Right ventricle myocardium superior (tissue), 1 donor: ENCODE data around the gene PIGA. TPM values are rescaled to one million over a fixed set of nuclear protein-coding genes. Genes with fewer than 3 reads are reported as not detected.
"Not testable (repeated sequence)": the region's sequence is repeated elsewhere in the genome, so short reads cannot be mapped to it uniquely, and the experiment has no call there.

ENCODE experiments used
- ATAC-seq: fragments of 200-7000 bp; cut with Tn5 transposase; one replicate; pipeline ENCODE4 v1.9.1; 2020; ENCODE audit warnings: mild to moderate bottlenecking; ENCODE audit not compliant: poor library complexity
- DNase-seq: peaks from one replicate; pipeline ENCODE4 v3.0.0-alpha.2; 2020
- intact Hi-C: fragments of 100-400 bp; cut with DNase I; formaldehyde crosslinking; loops from one replicate; pipeline ENCODE4 v1.11.2; 2022
- total RNA-seq: library from RNA; stranded (reverse); fragmentation: NEBNext Ultra II Directional; extraction: Animal tissue kit (Norgen Biotek cat#: 25700); gene quantifications from one replicate; pipeline ENCODE4 v1.2.1, GENCODE V29; 2021
- donor health status: DM: no; HTN: yes; CAD: no; lungs with severe emphysema.

Gene PIGA
- total RNA-seq, 1 donor from 2014 or later: 2.5 TPM

DNA sequence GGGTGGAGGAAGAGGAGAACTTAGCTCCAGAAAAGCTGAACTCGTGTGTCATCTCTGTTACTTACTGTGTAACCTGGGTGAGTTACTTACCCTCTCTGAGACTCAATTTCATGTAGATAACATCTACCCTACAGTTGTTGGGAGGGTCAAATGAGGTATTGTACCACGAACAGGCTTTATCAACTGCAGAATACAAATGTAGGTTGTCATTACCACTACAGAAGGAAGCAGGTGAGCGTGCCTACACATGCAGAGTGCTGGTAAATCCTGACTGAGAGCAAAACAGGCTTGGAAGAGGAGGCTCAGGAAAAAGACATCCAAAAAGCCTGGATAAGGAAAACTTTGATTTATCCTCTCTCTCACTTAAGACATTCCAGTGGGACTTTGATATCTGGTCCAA, 7.2 kb downstream of the PIGA start:
- intact Hi-C loops: no loop called here
- ATAC-seq (no peak), DNase-seq (no peak)

DNA sequence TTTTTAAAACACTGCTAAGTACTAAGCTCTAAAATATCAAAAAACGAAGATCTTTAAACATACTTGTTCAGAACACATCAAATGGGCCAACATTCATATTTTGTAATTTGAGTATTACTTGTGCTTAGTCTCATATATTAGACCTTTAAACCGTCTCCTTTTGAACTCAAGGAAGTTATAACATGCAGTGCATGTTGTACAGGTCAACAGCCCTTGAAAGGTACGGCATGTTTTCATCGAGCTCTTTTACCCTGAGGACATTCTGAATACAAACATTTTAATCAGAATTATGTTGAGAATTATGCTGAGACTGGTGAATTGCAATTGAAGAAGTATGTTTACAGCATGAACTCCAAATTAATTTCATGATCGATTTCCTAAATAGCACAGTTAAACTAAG, 12.9 kb downstream of the PIGA start:
- DNase-seq (no peak), ATAC-seq (no peak)
- intact Hi-C loops: no loop called here

GRCh38 chrX:15322072-15322471, 13.3 kb downstream of the PIGA start:
- no peak for ATAC-seq
- intact Hi-C loops: no loop called here
- no peak for DNase-seq

DNA sequence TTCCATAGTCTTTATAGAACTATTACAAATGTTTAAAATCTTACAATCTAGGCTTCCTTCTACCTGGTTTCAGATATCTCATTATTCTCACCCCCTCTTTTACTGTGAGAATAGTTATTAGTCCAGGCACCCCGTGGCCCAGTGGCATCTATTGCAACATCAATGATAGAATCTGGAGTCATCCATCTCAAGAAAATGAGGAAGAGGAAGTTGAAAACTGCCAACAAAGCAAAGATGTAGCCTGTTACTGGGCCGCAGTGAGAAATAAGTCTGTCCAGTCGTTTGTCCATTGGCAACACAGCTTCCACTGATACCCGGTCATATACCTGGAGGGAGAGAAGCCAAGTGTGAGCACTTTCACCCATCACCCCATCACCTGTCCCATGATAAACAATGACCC, 13.9 kb downstream of the PIGA start:
- intact Hi-C loops: no loop called here
- peak; percentile 12 for ATAC-seq
- no peak for DNase-seq

- peak; percentile 28 for ATAC-seq
Measured at GRCh38 chrX:15320297-15320696, 15.0 kb downstream of the PIGA start.

GRCh38 chrX:15319075-15319474, 16.2 kb downstream of the PIGA start:
- no peak for DNase-seq
- intact Hi-C loops: no loop called here
- no peak for ATAC-seq

More at GRCh38 chrX:15320297-15320696, 15.0 kb downstream of the PIGA start:
- no peak for DNase-seq
- intact Hi-C loops: no loop called here

DNA sequence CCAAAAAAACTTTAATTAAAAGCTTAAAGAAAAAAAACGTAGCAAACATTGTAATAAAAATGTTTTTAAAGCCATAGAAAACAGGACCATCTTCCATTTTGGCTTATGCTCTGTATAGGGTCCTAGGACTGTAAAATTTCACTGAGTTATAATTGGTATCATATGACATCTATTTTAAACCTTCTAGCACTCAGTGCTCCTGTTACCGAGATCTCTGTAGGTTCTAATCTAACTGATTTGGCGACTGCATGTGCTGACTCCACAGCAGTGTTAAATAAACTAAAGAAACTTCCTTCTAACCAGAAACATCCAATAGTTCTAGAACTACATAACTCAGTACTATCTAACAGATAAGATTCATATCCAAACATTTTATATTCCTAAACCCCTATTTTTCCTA, 19.8 kb downstream of the PIGA start, which contains the start of gene ASB11:
ASB11 (minus strand) TSS at position 132 of the 400 bp plus-strand sequence; CDS start at position 97, 35 bp downstream.
- intact Hi-C loops: no loop called here
- peak; percentile 77 for ATAC-seq

DNA sequence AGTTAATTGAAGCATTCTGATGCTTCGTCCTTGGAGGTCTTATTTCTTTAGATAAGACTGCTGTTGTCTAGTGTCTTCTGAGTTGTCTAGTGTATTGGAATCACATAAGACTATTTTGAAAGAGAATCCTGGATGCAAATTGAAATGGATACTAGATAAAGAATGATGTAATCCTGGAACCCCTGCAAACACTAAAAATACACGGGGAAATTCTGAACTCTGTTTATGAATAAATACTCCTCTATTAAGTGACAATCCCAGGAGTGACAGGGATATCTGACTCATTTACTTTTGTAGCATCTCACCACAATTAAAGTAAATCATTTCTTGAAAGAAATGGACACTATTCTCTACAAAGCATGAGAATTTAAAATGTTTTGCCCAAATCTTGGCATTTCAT, 20.9 kb downstream of the PIGA start:
- no peak for DNase-seq
- intact Hi-C loops: no loop called here
- peak; percentile 40 for ATAC-seq

More for the DNA sequence above, 19.8 kb downstream of the PIGA start, which contains the start of gene ASB11:
- DNase-seq: no peak

GRCh38 chrX:15311119-15311518, 24.2 kb downstream of the PIGA start:
- ATAC-seq (peak; percentile 68), DNase-seq (no peak)
- intact Hi-C loops: no loop called here

DNA sequence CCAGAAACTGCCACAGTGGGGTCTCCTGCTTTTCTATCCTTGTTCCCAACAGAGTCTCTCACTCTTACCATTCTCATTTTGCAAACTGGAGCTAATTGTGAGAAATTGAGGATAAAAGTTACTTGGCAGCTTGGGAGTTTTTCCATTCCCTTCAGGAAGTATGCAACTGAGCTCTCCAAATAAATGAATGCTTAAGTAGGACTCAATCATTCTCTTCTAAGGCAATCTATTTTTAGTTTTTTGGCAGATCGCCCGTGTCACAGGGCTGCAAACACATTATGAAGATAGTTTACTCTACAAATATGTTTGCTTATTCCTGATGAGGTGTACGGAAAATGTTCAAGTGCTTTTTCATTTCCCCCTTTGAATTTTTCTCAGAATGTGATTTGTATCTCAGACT, 25.2 kb downstream of the PIGA start:
- no peak for DNase-seq
- intact Hi-C loops: no loop called here
- peak; percentile 78 for ATAC-seq

GRCh38 chrX:15305899-15306298, 29.4 kb downstream of the PIGA start:
- ATAC-seq, DNase-seq, intact Hi-C loops: not testable (repeated sequence)

DNA sequence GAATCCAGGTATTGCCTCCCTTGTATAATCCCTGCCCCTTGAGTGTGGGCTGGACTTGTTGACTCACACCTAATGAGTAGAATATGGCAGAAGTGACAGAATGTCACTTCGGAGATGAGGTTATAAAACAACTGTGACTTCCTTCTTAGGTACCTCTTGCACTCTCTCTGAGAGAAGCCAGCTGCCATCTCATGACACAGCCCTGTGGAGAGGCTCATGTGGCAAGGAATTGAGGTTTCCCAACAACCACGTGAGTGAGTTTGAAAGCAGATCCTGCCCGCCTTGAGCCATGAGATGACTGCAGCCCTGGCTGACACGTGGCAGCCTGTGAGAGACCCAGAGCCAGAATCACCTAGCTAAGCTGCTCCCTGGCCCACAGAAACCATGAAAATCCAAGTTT, 33.4 kb downstream of the PIGA start:
- ATAC-seq (peak; percentile 64), DNase-seq (peak; percentile 47)
- intact Hi-C loops: no loop called here

GRCh38 chrX:15299941-15300851, 35.1 kb downstream of the PIGA start:
- DNase-seq (no peak), ATAC-seq (no peak)
- intact Hi-C loops: loop anchor here (10.0 kb wide), 1 partner anchor 165 kb away; no protein-coding TSS in a partner anchor

GRCh38 chrX:15298780-15299179, 36.5 kb downstream of the PIGA start:
- DNase-seq: no peak
- intact Hi-C loops: loop anchor here (10.0 kb wide), 1 partner anchor 166 kb away; no protein-coding TSS in a partner anchor
- peak; percentile 71 for ATAC-seq

DNA sequence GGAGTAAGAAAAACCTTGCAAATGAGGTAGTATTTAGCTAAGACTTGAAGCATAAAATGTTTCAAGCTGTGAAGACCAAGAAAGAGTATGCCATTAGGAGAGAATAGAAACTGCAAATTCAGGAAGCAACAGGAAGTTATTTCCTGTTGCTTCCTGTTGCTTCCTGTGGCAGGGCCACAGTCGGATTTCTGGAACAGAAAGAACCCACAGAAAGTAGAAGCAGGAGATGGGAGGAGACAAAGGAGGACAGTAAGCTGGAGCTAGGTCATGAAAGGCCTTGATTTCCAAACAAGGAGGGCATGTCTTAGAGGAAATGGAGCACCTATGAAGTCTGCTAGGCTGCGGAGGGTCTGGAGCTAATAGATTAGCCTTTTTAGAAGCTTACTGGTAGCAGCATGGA, 37.1 kb downstream of the PIGA start:
- intact Hi-C loops: loop anchor here (10.0 kb wide), 1 partner anchor 167 kb away; no protein-coding TSS in a partner anchor
- ATAC-seq: no peak

DNA sequence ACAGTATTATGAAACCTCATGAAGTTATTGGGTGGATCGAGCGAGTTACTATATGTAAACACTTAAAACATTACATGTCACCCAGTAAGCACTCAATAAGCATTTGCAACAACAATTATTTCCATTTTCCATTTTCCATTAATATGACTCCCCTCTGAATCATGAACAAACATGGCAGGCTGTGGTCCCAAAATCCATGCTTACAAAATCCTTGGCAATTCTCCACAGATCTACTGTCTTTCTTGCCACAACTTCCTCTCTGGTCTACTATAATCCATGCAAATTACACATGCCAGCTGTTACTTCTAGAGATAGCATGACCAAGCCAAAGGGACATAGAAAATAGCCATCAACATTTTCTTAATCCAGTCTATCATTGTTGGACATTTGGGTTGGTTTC, 41.9 kb downstream of the PIGA start:
- intact Hi-C loops: loop anchor here (10.0 kb wide), 1 partner anchor 171 kb away; no protein-coding TSS in a partner anchor
- DNase-seq (no peak), ATAC-seq (no peak)

More for the DNA sequence above, 37.1 kb downstream of the PIGA start:
- no peak for DNase-seq

DNA sequence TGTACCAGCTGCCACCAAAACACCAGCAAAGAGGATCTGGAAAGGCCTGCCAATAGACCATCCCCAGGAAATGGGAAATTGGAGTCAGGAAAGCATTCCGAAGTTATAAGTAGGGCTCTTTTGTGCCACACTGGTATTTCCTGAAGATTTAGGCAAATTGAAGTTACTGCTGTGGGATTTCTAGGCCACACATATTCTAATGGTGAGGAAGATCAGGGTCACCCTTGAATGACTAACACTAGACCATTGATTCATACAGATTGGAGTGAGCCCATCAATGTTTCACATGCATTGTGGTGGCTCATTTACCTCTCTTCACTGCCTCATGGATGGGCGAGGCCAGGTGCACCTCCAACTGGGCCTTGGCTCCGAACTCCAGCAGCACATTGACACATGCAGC, 42.5 kb downstream of the PIGA start:
- ATAC-seq (no peak), DNase-seq (no peak)
- intact Hi-C loops: loop anchor here (10.0 kb wide), 1 partner anchor 172 kb away; no protein-coding TSS in a partner anchor

DNA sequence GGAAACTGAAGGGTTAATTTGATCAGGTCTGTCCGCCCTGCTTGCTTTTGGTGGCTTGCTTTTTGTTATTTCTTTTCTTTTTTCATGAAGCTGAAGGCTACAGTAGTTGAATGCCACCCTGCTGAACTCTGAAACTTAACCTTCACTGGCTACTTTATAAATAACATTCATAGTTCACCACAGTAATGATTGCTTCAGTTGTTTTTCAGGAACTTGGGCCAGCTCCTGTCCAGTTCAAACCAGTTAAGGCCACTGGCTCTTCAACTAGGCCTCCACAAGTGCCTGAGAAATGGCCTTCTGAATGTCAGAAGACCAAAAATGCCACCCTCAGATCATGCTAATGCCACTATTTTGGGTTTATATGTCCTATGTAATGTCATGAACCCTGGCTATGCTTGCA, 57.7 kb downstream of the PIGA start:
- ATAC-seq: peak; percentile 63

DNA sequence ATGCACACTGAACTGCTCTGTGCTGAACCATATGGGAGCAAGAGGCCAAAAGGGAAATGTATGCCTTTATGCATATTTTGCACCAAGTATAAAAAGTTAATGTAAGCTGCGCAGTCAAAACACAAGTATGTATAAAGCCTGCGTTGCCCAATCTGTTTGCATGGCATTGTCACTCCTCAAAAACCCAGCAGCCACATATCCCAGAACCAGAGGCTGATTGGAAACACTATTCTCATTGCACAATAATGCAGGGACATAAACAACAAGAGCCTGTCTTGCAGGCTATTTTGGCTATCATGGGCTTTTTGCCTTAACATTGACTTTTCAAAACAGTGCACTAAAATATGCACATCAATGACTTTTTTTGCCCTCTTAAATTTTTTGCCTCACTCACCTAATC, 60.4 kb downstream of the PIGA start:
- no peak for ATAC-seq
- no peak for DNase-seq
- intact Hi-C loops: no loop called here

More for the DNA sequence above, 57.7 kb downstream of the PIGA start:
- no peak for DNase-seq
- intact Hi-C loops: no loop called here

DNA sequence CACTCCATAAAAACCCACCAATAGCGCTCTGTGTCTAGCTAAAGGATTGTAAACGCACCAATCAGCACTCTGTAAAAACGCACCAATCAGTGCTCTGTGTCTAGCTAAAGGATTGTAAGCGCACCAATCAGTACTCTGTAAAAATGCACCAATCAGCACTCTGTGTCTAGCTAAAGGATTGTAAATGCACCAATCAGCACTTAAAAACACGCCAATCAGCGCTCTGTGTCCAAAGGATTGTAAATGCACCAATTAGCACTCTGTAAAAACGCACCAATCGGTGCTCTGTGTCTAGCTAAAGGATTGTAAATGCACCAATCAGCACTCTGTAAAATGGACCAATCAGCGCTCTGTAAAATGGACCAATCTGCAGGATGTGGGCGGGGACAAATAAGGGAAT, 62.0 kb downstream of the PIGA start:
- intact Hi-C loops, ATAC-seq, DNase-seq: not testable (repeated sequence)
